ENCODE results near the gene UBE2F. TPM values are rescaled to one million over a fixed set of nuclear protein-coding genes. Genes with fewer than 3 reads are reported as not detected.

Gene UBE2F
- polyA plus RNA-seq, 1 donor, result 42.3 TPM

DNA sequence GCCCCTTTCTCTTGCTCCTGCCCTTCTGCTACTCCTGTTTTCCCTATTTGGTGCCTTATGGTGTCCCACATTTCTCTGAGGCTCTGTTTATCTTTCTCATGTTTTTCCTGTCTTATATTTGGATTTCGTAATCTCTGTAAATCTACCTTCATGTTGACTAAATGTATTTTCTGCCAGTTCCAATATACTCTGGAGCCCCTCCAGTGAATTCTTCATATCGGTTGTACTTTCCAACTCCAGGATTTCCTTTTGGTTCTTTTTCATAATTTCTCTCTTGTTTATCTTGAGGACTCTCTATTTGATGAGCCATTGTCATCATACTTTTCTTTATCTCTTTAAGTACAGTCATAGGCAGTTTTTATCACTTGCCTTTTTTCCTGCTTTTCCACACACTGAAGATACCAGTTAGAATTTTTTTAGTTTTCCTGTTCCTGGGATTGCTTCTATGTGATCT lies 113.1 kb downstream of the UBE2F start:
- DNase-seq, result no peak

DNA sequence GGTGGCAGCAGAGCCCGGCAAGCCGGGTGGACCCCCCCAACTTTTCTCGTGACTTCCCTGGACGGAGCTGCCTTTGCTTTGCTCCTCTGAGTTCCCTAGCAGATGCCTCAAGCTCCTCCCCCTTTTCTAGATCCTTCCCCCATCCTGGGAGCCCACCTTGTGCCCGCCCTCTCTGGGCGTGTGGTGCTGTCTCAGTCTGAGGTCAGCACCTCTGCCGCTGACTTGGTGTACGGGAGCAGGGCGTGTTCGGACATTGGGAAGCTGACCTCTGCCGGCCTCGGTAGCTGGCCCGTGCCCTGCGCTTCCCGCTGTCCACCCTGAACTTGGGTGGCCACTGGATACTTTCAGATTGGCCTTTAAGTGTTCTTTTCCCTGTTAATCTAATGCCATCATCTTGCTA lies 113.7 kb downstream of the UBE2F start:
- no peak for DNase-seq

DNA sequence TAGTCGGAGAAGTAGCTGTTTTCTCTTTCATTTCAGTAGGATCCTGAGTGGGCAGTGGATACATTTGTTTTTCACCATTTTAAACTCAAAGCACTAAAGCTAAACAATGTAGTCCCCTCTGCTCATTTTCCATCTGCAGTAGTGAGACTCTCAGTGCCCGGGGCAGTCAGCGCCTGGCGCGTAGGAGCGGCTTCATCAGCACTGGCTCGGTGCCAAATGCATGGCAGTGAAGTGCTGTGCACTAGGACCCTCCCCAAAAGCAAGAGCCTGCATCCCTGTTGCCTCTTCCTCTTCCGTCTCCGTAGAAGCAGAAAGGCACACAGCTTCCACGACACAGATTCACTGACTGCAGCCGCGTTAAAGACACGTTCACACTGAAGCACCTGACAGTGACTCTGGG lies 114.3 kb downstream of the UBE2F start:
- DNase-seq, result no peak

DNA sequence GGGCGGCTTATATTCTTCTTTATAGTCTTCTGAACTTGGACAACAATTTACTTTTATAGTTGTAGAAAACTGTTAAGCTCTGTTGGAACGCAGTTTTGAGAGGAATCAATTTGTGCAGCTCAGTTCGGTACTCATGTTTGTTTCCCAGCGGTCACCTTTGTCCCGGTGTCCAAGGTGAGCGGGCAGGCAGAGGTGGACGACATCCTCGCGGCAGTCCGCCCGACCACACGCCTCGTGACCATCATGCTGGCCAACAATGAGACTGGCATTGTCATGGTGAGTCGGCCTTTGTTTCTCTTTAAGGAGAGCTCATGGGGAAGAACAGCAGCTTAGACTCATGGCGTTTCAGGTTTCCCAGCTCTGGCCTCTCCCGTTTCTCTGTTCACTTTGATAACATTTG lies 114.7 kb downstream of the UBE2F start:
- DNase-seq, result no peak

DNA sequence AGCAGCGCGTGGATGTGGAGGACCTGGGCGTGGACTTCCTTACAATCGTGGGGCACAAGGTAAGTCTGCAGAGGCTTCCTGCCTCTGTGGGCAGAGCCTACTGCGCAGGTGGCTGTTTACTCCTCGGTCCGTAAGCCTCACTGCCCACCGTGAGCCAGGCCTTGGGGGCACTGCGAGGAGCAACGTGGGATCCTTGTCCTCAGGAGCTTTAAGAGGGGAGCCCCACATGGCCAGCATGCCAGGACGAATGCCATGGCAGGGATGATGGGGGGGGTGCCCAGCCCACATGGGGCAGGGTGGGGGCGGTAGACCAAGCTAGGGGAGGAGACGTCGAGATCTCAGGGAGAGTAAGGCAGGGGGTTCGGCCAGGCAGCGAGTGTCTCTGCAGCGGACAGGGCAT lies 115.3 kb downstream of the UBE2F start:
- no peak for DNase-seq

DNA sequence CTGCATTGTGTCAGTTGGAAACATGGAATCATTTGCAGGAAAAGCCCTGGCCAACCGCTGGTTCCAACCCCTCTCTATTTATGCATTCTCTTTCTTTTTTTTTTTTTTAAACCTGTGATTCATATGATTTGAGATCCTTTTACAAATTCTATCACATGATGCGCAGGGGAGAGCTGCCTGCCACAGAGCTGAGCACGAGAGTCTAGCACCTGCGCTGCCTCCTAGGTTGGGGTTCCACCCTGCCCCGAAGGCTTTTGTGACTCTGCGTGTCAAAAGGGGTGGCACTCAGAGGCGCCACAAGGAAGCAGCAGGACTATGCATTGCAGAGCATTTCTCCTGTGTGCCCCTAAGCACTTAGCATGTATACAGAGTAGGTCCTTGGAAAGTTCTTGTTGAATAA lies 116.0 kb downstream of the UBE2F start:
- DNase-seq, result no peak

DNA sequence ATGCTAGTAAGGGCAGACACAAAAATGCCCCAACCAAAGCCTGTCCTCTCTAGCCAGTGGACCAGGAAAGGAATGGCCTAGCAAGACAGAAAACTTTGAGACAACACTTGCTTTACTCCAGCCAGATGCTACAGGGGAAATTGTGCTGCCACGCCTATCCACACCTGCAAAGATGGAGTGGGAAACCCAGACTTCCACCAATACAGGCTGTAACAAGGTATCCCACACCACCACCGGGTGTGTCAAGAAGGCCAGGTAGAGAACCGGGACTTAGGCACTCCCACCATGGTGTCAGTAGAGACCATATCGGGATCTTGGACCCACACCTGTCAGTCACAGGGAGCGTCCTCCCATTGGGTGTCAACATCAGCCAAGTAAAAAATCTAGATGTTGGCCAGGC lies 117.1 kb downstream of the UBE2F start:
- no peak for DNase-seq

DNA sequence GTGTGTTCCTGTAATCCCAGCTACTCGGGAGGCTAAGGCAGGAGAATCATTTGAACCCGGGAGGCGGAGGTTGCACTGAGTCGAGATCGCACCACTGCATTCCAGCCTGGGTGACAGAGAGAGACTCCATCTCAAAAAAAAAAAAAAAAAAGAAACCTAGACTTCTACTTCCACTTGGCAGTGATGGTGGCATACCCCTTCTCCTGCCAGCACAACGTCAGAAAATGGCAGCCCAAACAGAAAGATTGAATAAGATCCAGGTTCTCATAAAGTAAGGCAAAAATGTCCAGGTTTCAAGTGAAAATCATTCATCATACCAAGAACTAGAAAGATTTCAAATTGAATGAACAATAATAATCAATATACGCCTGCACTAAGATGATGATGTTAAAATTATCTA lies 117.9 kb downstream of the UBE2F start:
- DNase-seq, result no peak

DNA sequence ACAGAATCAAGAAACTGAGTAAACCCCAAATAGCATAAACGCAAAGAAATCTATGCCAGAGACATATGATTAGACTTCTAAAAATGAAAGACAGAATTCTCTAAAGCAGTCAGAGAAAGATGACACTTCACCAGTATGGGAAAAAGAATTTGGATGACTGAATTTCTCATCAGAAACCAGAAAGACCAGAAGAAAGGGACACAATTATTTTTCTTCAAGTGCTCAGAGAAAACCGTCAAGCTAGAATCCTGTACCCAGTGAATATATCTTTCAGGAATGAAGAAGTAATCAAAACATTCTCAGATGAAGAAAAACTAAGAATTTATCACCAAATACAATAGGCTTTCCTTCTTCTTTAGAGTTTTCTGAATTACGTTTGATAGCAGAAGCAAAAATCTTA lies 119.1 kb downstream of the UBE2F start:
- no peak for DNase-seq

DNA sequence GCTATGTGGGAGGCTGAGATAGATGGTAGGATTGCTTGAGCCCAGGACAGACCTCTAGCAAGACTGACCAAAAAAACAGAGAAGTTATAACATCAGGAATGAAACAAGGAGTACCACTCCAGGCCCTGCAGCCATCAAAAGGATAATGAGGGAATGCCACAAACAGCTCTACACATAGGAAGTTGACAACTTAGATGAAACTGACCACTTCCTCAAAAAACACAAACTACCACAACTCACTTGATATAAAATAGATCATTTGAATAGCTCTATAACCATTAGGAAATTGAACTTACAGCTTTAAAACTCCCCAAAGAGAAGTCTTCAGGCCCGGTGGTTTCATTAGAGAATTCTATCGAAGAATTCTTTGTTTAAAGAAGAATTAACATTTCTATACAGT lies 120.4 kb downstream of the UBE2F start:
- DNase-seq, result no peak

DNA sequence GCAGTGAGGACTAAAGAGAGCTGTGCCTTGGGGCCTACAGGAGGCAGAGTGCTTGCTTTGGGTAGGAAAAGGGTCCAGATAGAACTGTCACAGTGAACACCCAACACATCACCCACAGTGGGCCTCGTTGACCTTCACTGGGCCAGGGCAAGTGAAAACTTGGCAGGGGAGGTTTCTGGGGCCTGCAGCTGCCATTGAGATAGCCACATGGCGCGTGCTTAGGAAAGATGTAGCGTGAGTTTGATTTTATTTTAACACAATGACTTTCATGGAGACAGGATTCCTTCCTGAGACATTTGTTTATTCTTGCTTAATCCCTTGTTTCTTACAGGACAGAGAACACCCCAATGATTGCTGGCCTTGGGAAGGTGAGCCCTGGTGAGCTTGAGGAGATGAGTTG lies 124.1 kb downstream of the UBE2F start:
- DNase-seq, result no peak

DNA sequence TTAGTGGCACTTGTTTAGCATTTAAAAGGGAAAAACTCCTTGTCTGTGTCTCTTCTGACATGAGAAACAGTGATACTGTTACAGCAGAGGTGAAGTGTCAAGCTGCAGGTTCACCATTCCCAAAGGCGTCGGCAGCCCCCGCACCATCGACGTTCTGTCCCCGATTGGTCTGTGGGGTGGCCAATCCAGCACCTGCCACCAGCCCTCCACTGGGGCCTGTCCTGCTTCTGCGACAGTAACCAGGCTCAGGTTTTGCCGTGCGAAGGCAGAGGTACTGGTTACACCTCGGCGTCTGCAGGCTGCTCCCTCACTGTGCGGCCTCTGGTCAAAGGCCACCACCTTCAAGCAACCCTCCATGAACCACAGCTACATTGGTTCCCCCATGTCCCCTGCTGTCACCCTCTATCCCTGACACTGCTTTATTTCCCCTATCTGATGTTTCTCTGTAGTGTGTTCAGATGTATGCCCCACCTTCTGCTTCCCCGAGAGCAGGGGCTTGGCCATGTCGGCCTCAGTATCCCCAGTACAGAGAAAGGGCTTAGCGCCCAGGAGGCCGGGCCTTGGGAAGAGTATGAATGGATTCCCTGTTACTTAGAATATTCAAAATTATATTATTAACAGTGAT lies 124.7 kb downstream of the UBE2F start:
- DNase-seq, result no peak

Other genes starting within 250 kb of the UBE2F start
- gene RBM44, start 168.2 kb upstream of the UBE2F start, polyA plus RNA-seq (ENCODE audit: insufficient read length), result 0.78 TPM
- gene RAMP1, start 107.4 kb upstream of the UBE2F start, polyA plus RNA-seq (ENCODE audit: insufficient read length), result 2.5 TPM
- gene SCLY, start 94.0 kb downstream of the UBE2F start, polyA plus RNA-seq (ENCODE audit: insufficient read length), result 34.0 TPM
- gene ESPNL, start 133.3 kb downstream of the UBE2F start, polyA plus RNA-seq (ENCODE audit: insufficient read length), result 0.30 TPM
- gene KLHL30, start 171.7 kb downstream of the UBE2F start, polyA plus RNA-seq (ENCODE audit: insufficient read length), result 0.40 TPM
- 7.2 TPM for gene ERFE, start 192.0 kb downstream of the UBE2F start, polyA plus RNA-seq (ENCODE audit: insufficient read length)
- gene ILKAP, start 236.7 kb downstream of the UBE2F start, polyA plus RNA-seq (ENCODE audit: insufficient read length), result 60.8 TPM